ENCODE data around the gene CFAP100.

CFAP100 gene

DNA sequence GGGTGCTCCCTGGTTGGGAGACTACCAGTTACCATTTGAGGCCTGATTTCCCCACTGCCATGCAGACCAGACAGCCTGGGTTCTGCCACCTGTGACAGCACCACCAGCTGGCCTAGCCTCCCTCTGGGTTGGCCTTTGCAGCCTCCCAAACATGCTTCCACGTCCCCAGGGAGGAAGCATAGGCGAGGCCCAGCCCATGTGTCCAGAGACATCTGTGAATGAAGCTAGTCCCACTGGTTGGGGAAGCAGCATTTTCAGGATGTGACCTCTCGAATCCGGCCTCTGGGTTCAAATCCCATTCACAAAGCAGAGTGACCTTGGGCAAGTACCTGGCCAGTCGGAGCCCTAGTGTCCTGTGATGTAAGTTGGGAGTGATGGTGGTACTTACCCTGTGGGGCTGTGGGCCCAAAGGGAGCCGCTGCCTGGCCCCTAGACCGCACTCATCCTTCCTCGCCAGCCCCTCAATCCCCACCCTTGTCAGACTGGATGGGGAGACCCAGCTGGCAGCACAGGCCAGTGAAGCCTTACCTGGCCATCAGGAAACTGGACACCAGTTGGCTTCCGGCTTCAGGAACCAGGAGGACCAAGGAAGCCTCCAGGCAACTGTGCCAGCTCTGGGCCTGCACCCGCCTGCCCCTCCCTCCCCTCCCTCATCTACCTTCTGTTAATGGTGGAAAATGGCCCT lies 43.5 kb upstream of the CFAP100 start:
- no peaks in the 10 kb centered on the region for H3K9me2 ChIP-seq (ENCODE audit: low read depth, low read length)
- TF ChIP-seq, protein P1, sequence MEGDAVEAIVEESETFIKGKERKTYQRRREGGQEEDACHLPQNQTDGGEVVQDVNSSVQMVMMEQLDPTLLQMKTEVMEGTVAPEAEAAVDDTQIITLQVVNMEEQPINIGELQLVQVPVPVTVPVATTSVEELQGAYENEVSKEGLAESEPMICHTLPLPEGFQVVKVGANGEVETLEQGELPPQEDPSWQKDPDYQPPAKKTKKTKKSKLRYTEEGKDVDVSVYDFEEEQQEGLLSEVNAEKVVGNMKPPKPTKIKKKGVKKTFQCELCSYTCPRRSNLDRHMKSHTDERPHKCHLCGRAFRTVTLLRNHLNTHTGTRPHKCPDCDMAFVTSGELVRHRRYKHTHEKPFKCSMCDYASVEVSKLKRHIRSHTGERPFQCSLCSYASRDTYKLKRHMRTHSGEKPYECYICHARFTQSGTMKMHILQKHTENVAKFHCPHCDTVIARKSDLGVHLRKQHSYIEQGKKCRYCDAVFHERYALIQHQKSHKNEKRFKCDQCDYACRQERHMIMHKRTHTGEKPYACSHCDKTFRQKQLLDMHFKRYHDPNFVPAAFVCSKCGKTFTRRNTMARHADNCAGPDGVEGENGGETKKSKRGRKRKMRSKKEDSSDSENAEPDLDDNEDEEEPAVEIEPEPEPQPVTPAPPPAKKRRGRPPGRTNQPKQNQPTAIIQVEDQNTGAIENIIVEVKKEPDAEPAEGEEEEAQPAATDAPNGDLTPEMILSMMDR (IDR thresholded peaks at IDR 0.05; ENCODE audit: low read length) = no peak
- no peak for TF ChIP-seq EZH2 (IDR thresholded peaks at IDR 0.05; ENCODE audit: borderline replicate concordance, low read length)
- no peaks in the 10 kb centered on the region for H3K27me3 ChIP-seq (ENCODE audit: insufficient read depth, low read length)
- H3K9me3 ChIP-seq (ENCODE audit: low read length) = no peaks in the 10 kb centered on the region
- H3K9ac ChIP-seq (ENCODE audit: low read length) = no peak overlapping the region
- H3K27ac ChIP-seq (ENCODE audit: low read depth, low read length, poor library complexity, severe bottlenecking) = no peak overlapping the region
- no peaks in the 10 kb centered on the region for H4K20me1 ChIP-seq (ENCODE audit: insufficient read depth, low read length)
- H2AFZ ChIP-seq (ENCODE audit: low read length) = no peak overlapping the region
- no peak overlapping the region for H3K4me2 ChIP-seq (ENCODE audit: low read length)
- H3K36me3 ChIP-seq (ENCODE audit: insufficient read depth, low read length) = no peaks in the 10 kb centered on the region
- H3K4me1 ChIP-seq (ENCODE audit: insufficient read depth, low read length, severe bottlenecking) = peaks cover under 1% of the 10 kb centered on the region
- no peaks in the 10 kb centered on the region for H3K79me2 ChIP-seq (ENCODE audit: insufficient read depth, low read length)
- H3F3A ChIP-seq (ENCODE audit: insufficient read depth, low read length) = no peaks in the 10 kb centered on the region
- no peak overlapping the region for H3K4me3 ChIP-seq (ENCODE audit: low read depth, low read length, poor library complexity, severe bottlenecking)

DNA sequence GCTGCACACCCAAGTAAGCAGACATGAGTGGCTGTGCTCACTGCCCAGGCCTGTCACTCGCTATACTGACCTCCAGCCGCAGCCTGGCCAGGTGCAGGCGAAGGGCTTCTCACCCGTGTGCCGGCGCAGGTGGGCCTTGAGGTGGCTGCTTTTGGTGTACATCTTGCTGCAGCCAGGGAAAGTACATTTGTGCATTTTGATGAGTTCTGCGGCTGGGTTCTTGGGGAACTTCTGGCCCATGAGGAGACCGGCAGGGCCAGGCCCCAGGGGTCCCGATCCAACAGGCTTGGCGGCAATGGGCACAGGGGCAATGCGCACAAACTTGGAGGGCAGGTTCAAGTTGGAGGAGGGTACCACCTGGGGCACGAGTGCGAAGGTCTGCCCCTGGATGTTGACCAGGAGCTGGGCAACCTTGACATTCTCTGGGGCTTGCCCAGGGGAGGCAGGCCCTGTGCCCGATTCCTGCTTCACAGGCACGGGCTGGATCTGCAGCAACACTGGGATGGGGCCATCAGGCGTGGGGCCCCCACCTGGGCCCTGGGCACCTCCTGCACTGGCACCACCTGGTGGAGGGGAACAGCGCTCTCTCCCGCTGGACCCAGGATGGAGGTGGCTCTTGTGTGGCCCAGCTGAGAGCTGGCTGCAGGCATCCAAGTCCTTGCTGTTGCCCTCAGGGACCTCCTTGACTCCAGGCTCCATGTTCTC lies 42.8 kb upstream of the CFAP100 start:
- no peaks in the 10 kb centered on the region for H3K27me3 ChIP-seq (ENCODE audit: insufficient read depth, low read length)
- no peaks in the 10 kb centered on the region for H3K36me3 ChIP-seq (ENCODE audit: insufficient read depth, low read length)
- no peak overlapping the region for H3K4me2 ChIP-seq (ENCODE audit: low read length)
- no peaks in the 10 kb centered on the region for H3K9me2 ChIP-seq (ENCODE audit: low read depth, low read length)
- no peaks in the 10 kb centered on the region for H3F3A ChIP-seq (ENCODE audit: insufficient read depth, low read length)
- H4K20me1 ChIP-seq (ENCODE audit: insufficient read depth, low read length) = no peaks in the 10 kb centered on the region
- H3K9me3 ChIP-seq (ENCODE audit: low read length) = no peaks in the 10 kb centered on the region
- H3K27ac ChIP-seq (ENCODE audit: low read depth, low read length, poor library complexity, severe bottlenecking) = no peak overlapping the region
- TF ChIP-seq, protein P1 (IDR thresholded peaks at IDR 0.05; ENCODE audit: low read length) = no peak
- no peak for TF ChIP-seq EZH2 (IDR thresholded peaks at IDR 0.05; ENCODE audit: borderline replicate concordance, low read length)
- H3K4me3 ChIP-seq (ENCODE audit: low read depth, low read length, poor library complexity, severe bottlenecking) = no peak overlapping the region
- H3K79me2 ChIP-seq (ENCODE audit: insufficient read depth, low read length) = no peaks in the 10 kb centered on the region
- no peak overlapping the region for H3K9ac ChIP-seq (ENCODE audit: low read length)
- H3K4me1 ChIP-seq (ENCODE audit: insufficient read depth, low read length, severe bottlenecking) = peaks cover 8% of the 10 kb centered on the region
- no peak overlapping the region for H2AFZ ChIP-seq (ENCODE audit: low read length)

DNA sequence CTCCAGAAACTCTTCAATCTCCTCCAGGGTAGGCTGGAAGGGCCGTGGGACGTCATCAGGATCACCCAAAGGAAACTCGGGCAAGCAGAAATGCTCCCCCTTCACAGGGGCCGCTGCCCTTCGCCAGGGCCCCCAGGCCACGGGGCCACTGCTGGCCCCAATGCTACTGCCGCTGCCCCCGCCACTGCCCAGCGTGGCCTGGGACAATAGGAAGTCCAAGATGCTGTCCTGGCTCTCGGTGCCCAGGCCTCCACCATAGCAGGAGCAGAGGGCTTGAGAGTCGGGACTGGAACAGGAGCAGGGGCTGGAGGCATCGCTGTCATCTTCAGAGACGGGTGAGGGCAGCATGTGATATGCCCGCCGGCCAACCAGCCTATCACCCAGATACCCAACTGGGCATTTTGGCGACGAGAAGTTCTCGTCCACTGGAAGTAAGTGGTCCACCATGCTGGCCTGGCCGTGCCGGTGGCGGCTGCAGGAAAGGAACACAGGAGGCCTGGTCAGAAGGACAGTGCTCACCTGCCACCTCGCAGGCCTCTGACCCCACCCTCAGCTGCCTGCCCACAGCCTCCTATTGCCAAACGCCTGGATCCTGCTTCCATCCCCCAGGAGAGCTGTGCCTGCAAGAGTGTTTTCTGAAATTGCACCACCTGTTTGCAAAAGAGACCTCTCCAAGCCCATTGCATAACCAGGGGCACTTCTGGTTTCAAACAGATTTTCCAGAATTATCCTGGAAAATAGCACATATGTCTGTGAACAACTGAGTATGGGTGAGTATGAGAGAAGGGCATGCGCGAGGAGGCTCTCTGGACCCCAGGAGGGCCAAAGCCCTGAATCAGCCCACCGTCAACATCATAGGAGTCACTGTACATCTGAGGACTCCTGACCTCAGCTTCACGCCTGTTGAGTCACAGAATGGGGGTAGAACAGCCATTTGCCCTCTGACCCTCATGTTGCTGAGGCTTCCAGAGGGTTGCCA lies 41.9 kb upstream of the CFAP100 start:
- Histone ChIP-seq H3K4me1 (ENCODE audit: insufficient read depth, low read length, severe bottlenecking) (peaks cover 11% of the 10 kb centered on the region), H3K4me2 (ENCODE audit: low read length) (no peak overlapping the region), H3K27ac (ENCODE audit: low read depth, low read length, poor library complexity, severe bottlenecking) (no peak overlapping the region), H3K4me3 (ENCODE audit: low read depth, low read length, poor library complexity, severe bottlenecking) (no peak overlapping the region), H3K27me3 (ENCODE audit: insufficient read depth, low read length) (no peaks in the 10 kb centered on the region), H2AFZ (ENCODE audit: low read length) (no peak overlapping the region), H3K79me2 (ENCODE audit: insufficient read depth, low read length) (no peaks in the 10 kb centered on the region), H3F3A (ENCODE audit: insufficient read depth, low read length) (no peaks in the 10 kb centered on the region), H3K9me3 (ENCODE audit: low read length) (no peaks in the 10 kb centered on the region), H3K36me3 (ENCODE audit: insufficient read depth, low read length) (no peaks in the 10 kb centered on the region), H3K9ac (ENCODE audit: low read length) (no peak overlapping the region), H3K9me2 (ENCODE audit: low read depth, low read length) (no peaks in the 10 kb centered on the region), H4K20me1 (ENCODE audit: insufficient read depth, low read length) (no peaks in the 10 kb centered on the region)
- TF ChIP-seq, protein P1 (IDR thresholded peaks at IDR 0.05; ENCODE audit: low read length) = no peak
- no peak for TF ChIP-seq EZH2 (IDR thresholded peaks at IDR 0.05; ENCODE audit: borderline replicate concordance, low read length)

Measured in OCI-LY1 (cell line).